Measurements from ENCODE around the gene RGS10. TPM values are rescaled to one million over a fixed set of nuclear protein-coding genes. Genes with fewer than 3 reads are reported as not detected.

The RGS10 gene
- polyA plus RNA-seq, 1 donor: 63.1 TPM

- no CpG with 5 or more reads among the region's 2 CpGs for WGBS (ENCODE audit: insufficient coverage, low lambda C conversion rate)
- DNase-seq: no peak
- Histone ChIP-seq H3K9me3 (ENCODE audit: control insufficient read depth, low read depth, low read length) (no peaks in the 10 kb centered on the region), H3K36me3 (ENCODE audit: control insufficient read depth, insufficient read depth, low read length) (peaks cover 2% of the 10 kb centered on the region), H3K27me3 (ENCODE audit: control insufficient read depth, insufficient read depth, low read length) (no peaks in the 10 kb centered on the region), H3K4me3 (ENCODE audit: low read length) (no peak overlapping the region), H3K27ac (ENCODE audit: low read length) (no peak overlapping the region), H3K4me1 (ENCODE audit: control insufficient read depth, insufficient read depth, low read length) (no peaks in the 10 kb centered on the region)
Measured at GRCh38 chr10:119461923-119462322, 80.6 kb downstream of the RGS10 start.

GRCh38 chr10:119461380-119461779 is 81.1 kb downstream of the RGS10 start:
- H3K27ac ChIP-seq (ENCODE audit: low read length): no peak overlapping the region
- H3K9me3 ChIP-seq (ENCODE audit: control insufficient read depth, low read depth, low read length): no peaks in the 10 kb centered on the region
- peaks cover 4% of the 10 kb centered on the region for H3K36me3 ChIP-seq (ENCODE audit: control insufficient read depth, insufficient read depth, low read length)
- no peak for DNase-seq
- WGBS (ENCODE audit: insufficient coverage, low lambda C conversion rate): no CpG with 5 or more reads among the region's 3 CpGs
- H3K4me1 ChIP-seq (ENCODE audit: control insufficient read depth, insufficient read depth, low read length): no peaks in the 10 kb centered on the region
- no peak overlapping the region for H3K4me3 ChIP-seq (ENCODE audit: low read length)
- no peaks in the 10 kb centered on the region for H3K27me3 ChIP-seq (ENCODE audit: control insufficient read depth, insufficient read depth, low read length)

- no peak overlapping the region for H3K27ac ChIP-seq (ENCODE audit: low read length)
- WGBS (ENCODE audit: insufficient coverage, low lambda C conversion rate): no CpG with 5 or more reads among the region's 11 CpGs
Measured at GRCh38 chr10:119460369-119461195, 81.9 kb downstream of the RGS10 start.

DNA sequence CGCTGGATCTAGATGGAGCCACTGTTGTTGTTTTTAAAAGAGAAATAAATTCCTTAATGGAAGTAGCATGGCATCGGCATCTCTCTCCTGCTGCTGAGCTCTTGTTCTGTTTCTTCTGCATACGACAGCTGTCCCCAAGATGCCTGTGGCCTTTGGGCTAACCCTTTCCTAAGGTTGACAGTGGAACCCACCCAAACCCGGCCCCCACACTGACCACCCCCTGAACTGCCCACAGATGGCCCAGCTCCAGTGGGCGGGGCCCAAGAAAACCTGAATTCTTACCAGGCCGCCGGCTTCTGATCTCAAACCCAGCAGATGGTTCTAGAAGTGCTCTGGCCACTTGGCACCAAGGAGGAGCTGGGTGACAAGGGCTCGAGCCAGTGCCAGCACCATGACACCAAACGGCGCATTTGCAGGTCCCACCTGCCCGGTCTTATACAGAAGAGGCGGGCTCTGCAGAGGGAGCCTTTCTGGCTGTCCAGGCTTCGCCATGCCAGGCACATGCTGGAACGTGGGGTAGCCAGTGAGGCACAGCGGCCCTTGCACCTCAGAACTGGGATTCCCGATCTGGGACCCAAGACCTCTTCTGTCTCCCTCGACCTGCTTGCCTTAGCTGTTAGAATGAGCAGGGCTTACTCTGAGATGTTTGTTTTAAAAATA is 82.7 kb downstream of the RGS10 start:
- Histone ChIP-seq H3K36me3 (ENCODE audit: control insufficient read depth, insufficient read depth, low read length) (peaks cover 10% of the 10 kb centered on the region), H3K4me3 (ENCODE audit: low read length) (no peak overlapping the region), H3K27me3 (ENCODE audit: control insufficient read depth, insufficient read depth, low read length) (no peaks in the 10 kb centered on the region), H3K9me3 (ENCODE audit: control insufficient read depth, low read depth, low read length) (no peaks in the 10 kb centered on the region), H3K27ac (ENCODE audit: low read length) (no peak overlapping the region), H3K4me1 (ENCODE audit: control insufficient read depth, insufficient read depth, low read length) (no peaks in the 10 kb centered on the region)
- DNase-seq: no peak
- WGBS (ENCODE audit: insufficient coverage, low lambda C conversion rate): 80% methylated on average over 1 of the region's 17 CpGs

More at GRCh38 chr10:119460369-119461195, 81.9 kb downstream of the RGS10 start:
- H3K4me1 ChIP-seq (ENCODE audit: control insufficient read depth, insufficient read depth, low read length): no peaks in the 10 kb centered on the region
- DNase-seq: no peak
- no peak overlapping the region for H3K4me3 ChIP-seq (ENCODE audit: low read length)
- peaks cover 7% of the 10 kb centered on the region for H3K36me3 ChIP-seq (ENCODE audit: control insufficient read depth, insufficient read depth, low read length)
- H3K9me3 ChIP-seq (ENCODE audit: control insufficient read depth, low read depth, low read length): no peaks in the 10 kb centered on the region
- H3K27me3 ChIP-seq (ENCODE audit: control insufficient read depth, insufficient read depth, low read length): no peaks in the 10 kb centered on the region

DNA sequence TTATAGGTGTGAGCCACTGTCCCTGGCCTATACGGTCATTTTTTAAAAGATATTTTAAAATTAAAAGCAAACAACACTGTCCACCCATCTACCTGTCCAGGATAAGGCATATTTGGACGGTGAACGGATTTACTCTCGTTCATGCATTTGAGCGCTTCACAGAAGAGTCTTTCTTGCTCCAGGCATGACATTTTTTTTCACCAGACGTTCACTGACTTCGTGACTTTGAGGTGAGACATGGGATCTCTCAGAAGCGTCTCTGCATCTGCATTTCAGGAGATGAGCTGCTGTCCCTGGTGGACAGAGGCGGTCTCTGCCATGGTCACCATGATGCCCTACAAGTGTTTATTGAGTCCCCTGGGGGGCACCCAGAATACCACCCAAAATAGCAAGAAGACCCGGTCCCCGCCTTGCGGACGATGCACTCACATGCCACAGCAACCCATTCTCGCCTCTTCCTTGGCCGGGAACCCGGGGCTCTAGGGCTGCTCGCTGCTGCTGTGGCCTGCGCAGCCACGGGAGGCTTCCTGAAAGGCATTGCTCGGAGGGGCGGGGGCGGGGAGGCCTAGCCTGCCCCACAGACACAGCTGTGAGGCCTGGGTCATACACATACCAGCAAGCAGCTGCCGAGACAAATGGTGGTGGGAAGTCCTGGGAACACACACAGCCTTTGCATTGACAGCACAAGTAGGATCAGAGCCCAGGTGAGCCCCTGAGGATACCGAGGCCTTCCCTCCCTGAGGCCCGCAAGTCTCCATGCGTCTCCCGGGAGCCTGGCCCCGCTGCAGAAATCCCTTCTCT is 84.4 kb downstream of the RGS10 start:
- Histone ChIP-seq H3K27me3 (ENCODE audit: control insufficient read depth, insufficient read depth, low read length) (no peaks in the 10 kb centered on the region), H3K36me3 (ENCODE audit: control insufficient read depth, insufficient read depth, low read length) (peaks cover 22% of the 10 kb centered on the region), H3K27ac (ENCODE audit: low read length) (no peak overlapping the region), H3K9me3 (ENCODE audit: control insufficient read depth, low read depth, low read length) (no peaks in the 10 kb centered on the region), H3K4me1 (ENCODE audit: control insufficient read depth, insufficient read depth, low read length) (no peaks in the 10 kb centered on the region), H3K4me3 (ENCODE audit: low read length) (no peak overlapping the region)
- no peak for DNase-seq
- no CpG with 5 or more reads among the region's 28 CpGs for WGBS (ENCODE audit: insufficient coverage, low lambda C conversion rate)

DNA sequence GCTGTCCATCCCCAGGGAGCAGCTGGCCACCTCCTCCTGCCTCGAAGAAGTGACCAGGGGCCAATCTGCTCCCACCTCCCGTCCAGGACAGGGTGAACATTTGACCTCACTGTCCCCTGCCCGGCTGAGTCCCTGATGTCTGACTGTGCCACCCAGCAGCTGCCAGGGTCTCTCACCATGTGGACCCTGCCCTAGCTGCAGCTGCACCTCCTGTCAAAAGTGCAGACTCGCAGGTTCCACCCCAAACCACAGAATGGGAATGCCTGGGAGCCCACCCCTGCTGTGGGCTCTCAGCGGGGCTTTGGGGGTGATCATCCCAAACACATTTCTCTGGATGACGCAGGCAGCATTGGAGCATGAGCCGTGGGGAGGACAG is 86.1 kb downstream of the RGS10 start:
- H3K4me3 ChIP-seq (ENCODE audit: low read length): no peak overlapping the region
- no peaks in the 10 kb centered on the region for H3K27me3 ChIP-seq (ENCODE audit: control insufficient read depth, insufficient read depth, low read length)
- H3K4me1 ChIP-seq (ENCODE audit: control insufficient read depth, insufficient read depth, low read length): no peaks in the 10 kb centered on the region
- no CpG with 5 or more reads among the region's 7 CpGs for WGBS (ENCODE audit: insufficient coverage, low lambda C conversion rate)
- no peak overlapping the region for H3K27ac ChIP-seq (ENCODE audit: low read length)
- H3K36me3 ChIP-seq (ENCODE audit: control insufficient read depth, insufficient read depth, low read length): peaks cover 36% of the 10 kb centered on the region
- no peak for DNase-seq
- no peaks in the 10 kb centered on the region for H3K9me3 ChIP-seq (ENCODE audit: control insufficient read depth, low read depth, low read length)

GRCh38 chr10:119455609-119456434 is 86.7 kb downstream of the RGS10 start:
- Histone ChIP-seq H3K9me3 (ENCODE audit: control insufficient read depth, low read depth, low read length) (no peaks in the 10 kb centered on the region), H3K36me3 (ENCODE audit: control insufficient read depth, insufficient read depth, low read length) (peaks cover 39% of the 10 kb centered on the region)
- no CpG with 5 or more reads among the region's 23 CpGs for WGBS (ENCODE audit: insufficient coverage, low lambda C conversion rate)

GRCh38 chr10:119454990-119455389 is 87.5 kb downstream of the RGS10 start:
- Histone ChIP-seq H3K4me1 (ENCODE audit: control insufficient read depth, insufficient read depth, low read length) (no peaks in the 10 kb centered on the region), H3K27ac (ENCODE audit: low read length) (no peak overlapping the region), H3K36me3 (ENCODE audit: control insufficient read depth, insufficient read depth, low read length) (peaks cover 45% of the 10 kb centered on the region), H3K9me3 (ENCODE audit: control insufficient read depth, low read depth, low read length) (no peaks in the 10 kb centered on the region), H3K4me3 (ENCODE audit: low read length) (no peak overlapping the region), H3K27me3 (ENCODE audit: control insufficient read depth, insufficient read depth, low read length) (no peaks in the 10 kb centered on the region)
- 100% methylated on average over 4 of the region's 18 CpGs for WGBS (ENCODE audit: insufficient coverage, low lambda C conversion rate)
- DNase-seq: no peak

More at GRCh38 chr10:119455609-119456434, 86.7 kb downstream of the RGS10 start:
- Histone ChIP-seq H3K27ac (ENCODE audit: low read length) (no peak overlapping the region), H3K4me1 (ENCODE audit: control insufficient read depth, insufficient read depth, low read length) (no peaks in the 10 kb centered on the region), H3K27me3 (ENCODE audit: control insufficient read depth, insufficient read depth, low read length) (no peaks in the 10 kb centered on the region), H3K4me3 (ENCODE audit: low read length) (no peak overlapping the region)
- no peak for DNase-seq

DNA sequence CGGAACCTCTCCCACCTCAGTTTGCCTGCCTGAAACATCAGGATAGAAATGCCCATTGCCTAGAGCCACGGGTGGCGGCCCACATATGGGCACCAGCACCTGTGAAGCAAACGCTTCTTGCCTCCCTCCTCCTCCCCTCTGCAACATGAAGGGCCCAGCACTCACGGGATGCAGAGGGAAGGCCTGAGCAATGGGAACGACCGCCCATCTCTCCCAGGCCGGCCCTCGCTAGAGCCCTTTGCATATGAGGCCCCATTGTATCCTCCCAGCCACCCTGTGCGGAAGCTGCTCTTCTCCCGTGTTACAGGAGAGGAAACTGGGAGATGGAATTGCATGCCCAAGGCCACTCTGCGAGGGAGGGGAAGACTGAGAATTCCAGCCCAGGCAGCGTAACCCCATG is 88.2 kb downstream of the RGS10 start:
- Histone ChIP-seq H3K4me1 (ENCODE audit: control insufficient read depth, insufficient read depth, low read length) (no peaks in the 10 kb centered on the region), H3K36me3 (ENCODE audit: control insufficient read depth, insufficient read depth, low read length) (peaks cover 48% of the 10 kb centered on the region), H3K27ac (ENCODE audit: low read length) (no peak overlapping the region), H3K9me3 (ENCODE audit: control insufficient read depth, low read depth, low read length) (no peaks in the 10 kb centered on the region), H3K27me3 (ENCODE audit: control insufficient read depth, insufficient read depth, low read length) (no peaks in the 10 kb centered on the region), H3K4me3 (ENCODE audit: low read length) (no peak overlapping the region)
- no CpG with 5 or more reads among the region's 13 CpGs for WGBS (ENCODE audit: insufficient coverage, low lambda C conversion rate)
- no peak for DNase-seq

DNA sequence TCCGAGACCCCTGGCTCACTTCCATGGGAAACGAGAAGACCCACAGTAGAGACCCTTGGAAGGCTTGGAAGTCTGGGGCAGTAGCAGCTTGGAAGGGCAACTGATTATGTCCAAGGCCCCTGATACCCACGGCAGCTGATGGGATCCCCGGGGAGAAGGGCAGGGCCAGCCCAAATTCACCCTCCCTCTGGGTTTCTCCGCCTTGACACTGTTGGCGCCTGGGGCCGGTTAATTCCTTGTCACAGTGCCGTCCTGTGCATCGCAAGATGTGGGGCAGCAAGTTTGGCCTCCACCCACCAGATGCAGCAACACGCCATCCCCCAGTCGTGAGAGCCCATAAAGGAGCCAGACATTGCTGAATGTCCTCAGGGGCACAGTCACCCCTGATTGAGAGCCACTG is 89.2 kb downstream of the RGS10 start:
- no peak overlapping the region for H3K4me3 ChIP-seq (ENCODE audit: low read length)
- H3K4me1 ChIP-seq (ENCODE audit: control insufficient read depth, insufficient read depth, low read length): no peaks in the 10 kb centered on the region
- H3K27ac ChIP-seq (ENCODE audit: low read length): no peak overlapping the region
- H3K9me3 ChIP-seq (ENCODE audit: control insufficient read depth, low read depth, low read length): no peaks in the 10 kb centered on the region
- DNase-seq: no peak
- H3K27me3 ChIP-seq (ENCODE audit: control insufficient read depth, insufficient read depth, low read length): no peaks in the 10 kb centered on the region
- no CpG with 5 or more reads among the region's 11 CpGs for WGBS (ENCODE audit: insufficient coverage, low lambda C conversion rate)
- H3K36me3 ChIP-seq (ENCODE audit: control insufficient read depth, insufficient read depth, low read length): peaks cover 57% of the 10 kb centered on the region
